Activated T-cell treated with anti-CD3 and anti-CD28 coated beads for 4 hours (primary cell): ENCODE results near the gene MAGI2.

ENCODE experiments used
- DNase-seq: peaks from one replicate; pipeline ENCODE4 v3.0.0-alpha.2; 2020

MAGI2 gene

GRCh38 chr7:79241288-79242060 lies 212.0 kb downstream of the MAGI2 start:
- DNase-seq: no peak

GRCh38 chr7:79240413-79240812 lies 213.1 kb downstream of the MAGI2 start:
- no peak for DNase-seq

- no peak for DNase-seq
These were observed 217.0 kb downstream of the MAGI2 start for GRCh38 chr7:79236352-79237028.

GRCh38 chr7:79227044-79227443 lies 226.4 kb downstream of the MAGI2 start:
- DNase-seq: no peak

- DNase-seq: no peak
These were observed 232.3 kb downstream of the MAGI2 start for GRCh38 chr7:79221211-79221610.

GRCh38 chr7:79217976-79218626 lies 235.4 kb downstream of the MAGI2 start:
- DNase-seq: no peak

GRCh38 chr7:79217468-79217867 lies 236.0 kb downstream of the MAGI2 start:
- DNase-seq: no peak

- DNase-seq: no peak
These were observed 237.2 kb downstream of the MAGI2 start for GRCh38 chr7:79216236-79216635.

GRCh38 chr7:79212334-79212733 lies 241.1 kb downstream of the MAGI2 start:
- DNase-seq: no peak

- no peak for DNase-seq
These were observed 241.7 kb downstream of the MAGI2 start for GRCh38 chr7:79211724-79212123.

- no peak for DNase-seq
These were observed 253.5 kb downstream of the MAGI2 start for GRCh38 chr7:79199961-79200360.

- DNase-seq: no peak
These were observed 254.2 kb downstream of the MAGI2 start for GRCh38 chr7:79199266-79199665.

- DNase-seq: no peak
These were observed 267.9 kb downstream of the MAGI2 start for GRCh38 chr7:79185605-79186004.

GRCh38 chr7:79182283-79182682 lies 271.2 kb downstream of the MAGI2 start:
- DNase-seq: no peak

- DNase-seq: no peak
These were observed 272.9 kb downstream of the MAGI2 start for GRCh38 chr7:79180533-79180932.

- DNase-seq: no peak
These were observed 276.5 kb downstream of the MAGI2 start for GRCh38 chr7:79176859-79177477.

GRCh38 chr7:79175374-79175773 lies 278.1 kb downstream of the MAGI2 start:
- DNase-seq: no peak

- no peak for DNase-seq
These were observed 288.2 kb downstream of the MAGI2 start for GRCh38 chr7:79165225-79165624.

- no peak for DNase-seq
These were observed 294.3 kb downstream of the MAGI2 start for GRCh38 chr7:79159040-79159664.

- DNase-seq: no peak
These were observed 296.2 kb downstream of the MAGI2 start for GRCh38 chr7:79157281-79157680.

GRCh38 chr7:79149831-79150230 lies 303.6 kb downstream of the MAGI2 start:
- DNase-seq: no peak

- no peak for DNase-seq
These were observed 310.8 kb downstream of the MAGI2 start for GRCh38 chr7:79142706-79143105.

- no peak for DNase-seq
These were observed 312.2 kb downstream of the MAGI2 start for GRCh38 chr7:79141252-79141651.
